ENCODE data around the gene ACP5.

- TF ChIP-seq, protein P1, sequence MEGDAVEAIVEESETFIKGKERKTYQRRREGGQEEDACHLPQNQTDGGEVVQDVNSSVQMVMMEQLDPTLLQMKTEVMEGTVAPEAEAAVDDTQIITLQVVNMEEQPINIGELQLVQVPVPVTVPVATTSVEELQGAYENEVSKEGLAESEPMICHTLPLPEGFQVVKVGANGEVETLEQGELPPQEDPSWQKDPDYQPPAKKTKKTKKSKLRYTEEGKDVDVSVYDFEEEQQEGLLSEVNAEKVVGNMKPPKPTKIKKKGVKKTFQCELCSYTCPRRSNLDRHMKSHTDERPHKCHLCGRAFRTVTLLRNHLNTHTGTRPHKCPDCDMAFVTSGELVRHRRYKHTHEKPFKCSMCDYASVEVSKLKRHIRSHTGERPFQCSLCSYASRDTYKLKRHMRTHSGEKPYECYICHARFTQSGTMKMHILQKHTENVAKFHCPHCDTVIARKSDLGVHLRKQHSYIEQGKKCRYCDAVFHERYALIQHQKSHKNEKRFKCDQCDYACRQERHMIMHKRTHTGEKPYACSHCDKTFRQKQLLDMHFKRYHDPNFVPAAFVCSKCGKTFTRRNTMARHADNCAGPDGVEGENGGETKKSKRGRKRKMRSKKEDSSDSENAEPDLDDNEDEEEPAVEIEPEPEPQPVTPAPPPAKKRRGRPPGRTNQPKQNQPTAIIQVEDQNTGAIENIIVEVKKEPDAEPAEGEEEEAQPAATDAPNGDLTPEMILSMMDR (conservative IDR thresholded peaks at IDR 0.05; ENCODE audit: low read depth, low read length): peak; percentile 34
- TF ChIP-seq, protein P2, sequence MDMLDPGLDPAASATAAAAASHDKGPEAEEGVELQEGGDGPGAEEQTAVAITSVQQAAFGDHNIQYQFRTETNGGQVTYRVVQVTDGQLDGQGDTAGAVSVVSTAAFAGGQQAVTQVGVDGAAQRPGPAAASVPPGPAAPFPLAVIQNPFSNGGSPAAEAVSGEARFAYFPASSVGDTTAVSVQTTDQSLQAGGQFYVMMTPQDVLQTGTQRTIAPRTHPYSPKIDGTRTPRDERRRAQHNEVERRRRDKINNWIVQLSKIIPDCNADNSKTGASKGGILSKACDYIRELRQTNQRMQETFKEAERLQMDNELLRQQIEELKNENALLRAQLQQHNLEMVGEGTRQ (IDR thresholded peaks at IDR 0.05; ENCODE audit: low read depth, low read length): peak; percentile 80
- peak; percentile 52; the same call in 1 of the 2 replicates for TF ChIP-seq MXI1 (IDR thresholded peaks at IDR 0.05; ENCODE audit: borderline replicate concordance, low read depth, low read length)
- TF ChIP-seq POLR2A (IDR thresholded peaks at IDR 0.05; ENCODE audit: low read depth, low read length): no peak
- TF ChIP-seq RCOR1 (IDR thresholded peaks at IDR 0.05; ENCODE audit: insufficient replicate concordance, low read length): no peak
- TF ChIP-seq MAZ (IDR thresholded peaks at IDR 0.05; ENCODE audit: borderline replicate concordance, low read depth, low read length): no peak
- TF ChIP-seq RAD21 (IDR thresholded peaks at IDR 0.05; ENCODE audit: low read length): no peak
- TF ChIP-seq FOS (IDR thresholded peaks at IDR 0.05; ENCODE audit: low read depth, low read length): no peak
- peak; percentile 90 for TF ChIP-seq CEBPB (IDR thresholded peaks at IDR 0.05; ENCODE audit: low read depth, low read length)
- TF ChIP-seq SMC3 (IDR thresholded peaks at IDR 0.05; ENCODE audit: low read depth, low read length): no peak
Observed at GRCh38 chr19:11530432-11530831, 47.0 kb downstream of the ACP5 start.

Data from IMR-90 (cell line).